ENCODE results near the gene WNT5A.

The WNT5A gene

DNA sequence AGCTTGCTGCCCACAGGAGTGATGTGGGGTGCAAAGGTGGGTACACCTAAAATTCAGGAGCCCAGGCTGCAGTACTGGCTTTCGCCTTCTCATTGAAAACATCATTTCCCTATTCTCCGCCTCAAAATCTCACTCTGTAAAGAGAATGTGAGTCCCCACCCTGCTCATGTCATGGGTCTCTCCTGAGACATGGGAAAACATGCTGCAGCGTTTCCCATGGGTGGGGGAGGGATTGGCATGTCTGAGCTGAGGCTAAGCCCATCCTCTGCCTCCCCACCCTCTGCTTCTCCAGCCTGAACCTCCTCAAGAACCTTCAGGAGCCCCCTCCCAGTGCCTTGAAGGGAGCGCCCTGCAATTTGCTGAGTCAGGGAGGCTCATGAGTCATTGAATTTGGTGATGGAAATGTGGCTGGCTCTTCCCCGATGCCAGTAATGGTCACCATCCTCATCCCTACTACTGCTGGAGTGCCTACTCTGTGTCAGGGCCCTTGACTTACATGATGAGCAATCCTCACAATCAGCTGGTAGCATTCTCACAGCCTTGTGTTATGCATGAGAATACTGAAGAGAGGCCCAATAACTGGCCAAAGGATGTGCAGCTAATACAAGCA, 28.8 kb downstream of the WNT5A start:
- H3K4me1 ChIP-seq (ENCODE audit: insufficient read depth, low read length): no peaks in the 10 kb centered on the region
- H3K27me3 ChIP-seq (ENCODE audit: insufficient read depth, low read length): no peaks in the 10 kb centered on the region
- H3K9ac ChIP-seq (ENCODE audit: low read depth, low read length): no peak overlapping the region
- H3K9me3 ChIP-seq (ENCODE audit: insufficient read depth, low read depth, low read length): no peaks in the 10 kb centered on the region
- H3K27ac ChIP-seq (ENCODE audit: low read length): no peak overlapping the region
- H3K4me3 ChIP-seq (ENCODE audit: low read length): no peak overlapping the region
- H3K36me3 ChIP-seq (ENCODE audit: insufficient read depth, low read depth, low read length): no peaks in the 10 kb centered on the region

- H3K4me3 ChIP-seq (ENCODE audit: low read length): no peak overlapping the region
- H3K9ac ChIP-seq (ENCODE audit: low read depth, low read length): no peak overlapping the region
- no peaks in the 10 kb centered on the region for H3K27me3 ChIP-seq (ENCODE audit: insufficient read depth, low read length)
- no peaks in the 10 kb centered on the region for H3K4me1 ChIP-seq (ENCODE audit: insufficient read depth, low read length)
- H3K27ac ChIP-seq (ENCODE audit: low read length): no peak overlapping the region
- no peaks in the 10 kb centered on the region for H3K9me3 ChIP-seq (ENCODE audit: insufficient read depth, low read depth, low read length)
- H3K36me3 ChIP-seq (ENCODE audit: insufficient read depth, low read depth, low read length): no peaks in the 10 kb centered on the region
Observed at GRCh38 chr3:55455915-55456314, 31.2 kb downstream of the WNT5A start.

GRCh38 chr3:55454611-55455010, 32.5 kb downstream of the WNT5A start:
- H3K4me1 ChIP-seq (ENCODE audit: insufficient read depth, low read length): no peaks in the 10 kb centered on the region
- H3K4me3 ChIP-seq (ENCODE audit: low read length): no peak overlapping the region
- H3K9ac ChIP-seq (ENCODE audit: low read depth, low read length): no peak overlapping the region
- H3K36me3 ChIP-seq (ENCODE audit: insufficient read depth, low read depth, low read length): no peaks in the 10 kb centered on the region
- H3K27ac ChIP-seq (ENCODE audit: low read length): no peak overlapping the region
- no peaks in the 10 kb centered on the region for H3K27me3 ChIP-seq (ENCODE audit: insufficient read depth, low read length)
- no peaks in the 10 kb centered on the region for H3K9me3 ChIP-seq (ENCODE audit: insufficient read depth, low read depth, low read length)

DNA sequence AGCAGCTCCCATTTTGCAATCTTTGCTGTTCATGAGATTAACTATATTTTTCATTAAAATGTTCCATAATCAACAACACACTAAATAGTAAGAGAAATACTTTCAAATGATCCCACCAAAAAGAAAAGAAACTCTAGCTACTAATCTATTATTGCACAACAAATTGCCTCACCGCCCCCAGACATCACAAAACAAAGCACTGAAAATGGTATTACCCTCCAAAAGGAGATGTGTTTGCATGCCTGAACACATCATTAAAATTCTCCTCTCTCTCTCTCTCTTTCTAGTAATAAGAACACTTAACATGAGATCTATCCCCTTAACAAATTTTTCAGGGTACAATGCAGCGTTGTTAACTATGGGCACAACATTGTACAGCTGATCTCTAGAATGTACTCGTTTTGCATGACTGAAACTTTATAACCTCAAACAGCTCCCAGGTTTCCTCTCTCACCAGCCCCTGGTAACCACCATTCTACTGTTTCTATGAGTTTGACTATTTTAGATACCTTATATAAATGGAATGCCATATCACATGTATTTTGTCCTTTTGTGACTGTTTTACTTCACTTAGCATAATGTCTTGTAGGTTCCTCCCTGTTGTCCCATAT, 33.1 kb downstream of the WNT5A start:
- H3K4me1 ChIP-seq (ENCODE audit: insufficient read depth, low read length): no peaks in the 10 kb centered on the region
- H3K36me3 ChIP-seq (ENCODE audit: insufficient read depth, low read depth, low read length): no peaks in the 10 kb centered on the region
- H3K27ac ChIP-seq (ENCODE audit: low read length): no peak overlapping the region
- H3K4me3 ChIP-seq (ENCODE audit: low read length): no peak overlapping the region
- H3K27me3 ChIP-seq (ENCODE audit: insufficient read depth, low read length): no peaks in the 10 kb centered on the region
- no peak overlapping the region for H3K9ac ChIP-seq (ENCODE audit: low read depth, low read length)
- no peaks in the 10 kb centered on the region for H3K9me3 ChIP-seq (ENCODE audit: insufficient read depth, low read depth, low read length)

DNA sequence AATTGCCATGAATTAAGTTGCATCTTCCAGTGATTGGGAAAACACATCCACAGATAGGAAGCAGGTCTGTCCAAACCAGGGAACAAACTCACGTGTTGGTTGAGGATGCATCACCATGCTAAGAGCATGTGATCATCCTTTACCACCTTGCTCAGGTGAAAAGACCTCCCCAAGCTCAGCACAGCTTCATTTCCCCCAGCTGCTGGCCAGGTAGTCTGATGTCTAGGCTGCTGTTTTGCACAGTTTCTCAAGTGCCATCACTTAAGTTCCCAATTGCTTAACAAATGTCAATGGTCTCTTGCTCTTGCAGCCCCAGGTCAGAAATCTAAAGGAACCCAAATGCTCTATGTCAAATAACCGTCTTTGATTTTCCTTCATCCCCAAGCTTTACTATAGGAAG, 34.2 kb downstream of the WNT5A start:
- Histone ChIP-seq H3K4me1 (ENCODE audit: insufficient read depth, low read length) (no peaks in the 10 kb centered on the region), H3K9ac (ENCODE audit: low read depth, low read length) (no peak overlapping the region), H3K4me3 (ENCODE audit: low read length) (no peak overlapping the region), H3K9me3 (ENCODE audit: insufficient read depth, low read depth, low read length) (no peaks in the 10 kb centered on the region), H3K27me3 (ENCODE audit: insufficient read depth, low read length) (no peaks in the 10 kb centered on the region), H3K36me3 (ENCODE audit: insufficient read depth, low read depth, low read length) (no peaks in the 10 kb centered on the region), H3K27ac (ENCODE audit: low read length) (no peak overlapping the region)

GRCh38 chr3:55449527-55449926, 37.6 kb downstream of the WNT5A start:
- no peak overlapping the region for H3K4me3 ChIP-seq (ENCODE audit: low read length)
- H3K9me3 ChIP-seq (ENCODE audit: insufficient read depth, low read depth, low read length): no peaks in the 10 kb centered on the region
- no peak overlapping the region for H3K9ac ChIP-seq (ENCODE audit: low read depth, low read length)
- H3K4me1 ChIP-seq (ENCODE audit: insufficient read depth, low read length): no peaks in the 10 kb centered on the region
- no peaks in the 10 kb centered on the region; the same call in 1 of the 2 replicates for H3K27me3 ChIP-seq (ENCODE audit: insufficient read depth, low read length)
- H3K36me3 ChIP-seq (ENCODE audit: insufficient read depth, low read depth, low read length): no peaks in the 10 kb centered on the region
- no peak overlapping the region for H3K27ac ChIP-seq (ENCODE audit: low read length)

GRCh38 chr3:55446850-55447249, 40.3 kb downstream of the WNT5A start:
- no peaks in the 10 kb centered on the region; the same call in 1 of the 2 replicates for H3K27me3 ChIP-seq (ENCODE audit: insufficient read depth, low read length)
- no peak overlapping the region for H3K4me3 ChIP-seq (ENCODE audit: low read length)
- H3K4me1 ChIP-seq (ENCODE audit: insufficient read depth, low read length): no peaks in the 10 kb centered on the region
- no peaks in the 10 kb centered on the region for H3K9me3 ChIP-seq (ENCODE audit: insufficient read depth, low read depth, low read length)
- no peak overlapping the region for H3K27ac ChIP-seq (ENCODE audit: low read length)
- no peak overlapping the region for H3K9ac ChIP-seq (ENCODE audit: low read depth, low read length)
- H3K36me3 ChIP-seq (ENCODE audit: insufficient read depth, low read depth, low read length): no peaks in the 10 kb centered on the region

- H3K4me3 ChIP-seq (ENCODE audit: low read length): no peak overlapping the region
- H3K27me3 ChIP-seq (ENCODE audit: insufficient read depth, low read length): no peaks in the 10 kb centered on the region; the same call in 1 of the 2 replicates
- H3K36me3 ChIP-seq (ENCODE audit: insufficient read depth, low read depth, low read length): no peaks in the 10 kb centered on the region
- no peaks in the 10 kb centered on the region for H3K9me3 ChIP-seq (ENCODE audit: insufficient read depth, low read depth, low read length)
- H3K4me1 ChIP-seq (ENCODE audit: insufficient read depth, low read length): no peaks in the 10 kb centered on the region
- H3K27ac ChIP-seq (ENCODE audit: low read length): no peak overlapping the region
- no peak overlapping the region for H3K9ac ChIP-seq (ENCODE audit: low read depth, low read length)
Observed at GRCh38 chr3:55445551-55445950, 41.6 kb downstream of the WNT5A start.

DNA sequence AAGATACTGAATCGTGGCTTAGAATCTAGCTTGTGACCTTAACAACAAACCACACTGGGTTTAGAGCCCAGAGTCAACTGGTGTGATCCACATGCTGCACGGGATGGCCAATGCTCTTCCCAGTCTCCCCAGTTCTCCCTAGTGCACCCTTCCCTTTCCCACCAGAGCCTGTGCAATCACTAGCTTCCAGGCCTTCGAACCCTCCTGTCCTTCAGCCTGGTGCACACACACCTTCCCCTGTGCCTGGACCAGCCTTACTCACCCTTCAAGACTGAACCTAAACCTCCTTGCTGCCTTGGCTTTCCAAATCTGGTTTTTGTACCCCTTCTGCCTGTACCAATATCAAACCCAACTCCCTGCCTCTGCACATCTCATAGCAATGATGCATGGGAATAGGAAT, 43.8 kb downstream of the WNT5A start:
- H3K4me3 ChIP-seq (ENCODE audit: low read length): no peak overlapping the region
- no peak overlapping the region for H3K27ac ChIP-seq (ENCODE audit: low read length)
- H3K27me3 ChIP-seq (ENCODE audit: insufficient read depth, low read length): no peaks in the 10 kb centered on the region; the same call in 1 of the 2 replicates
- no peak overlapping the region for H3K9ac ChIP-seq (ENCODE audit: low read depth, low read length)
- H3K9me3 ChIP-seq (ENCODE audit: insufficient read depth, low read depth, low read length): no peaks in the 10 kb centered on the region
- no peaks in the 10 kb centered on the region for H3K36me3 ChIP-seq (ENCODE audit: insufficient read depth, low read depth, low read length)
- H3K4me1 ChIP-seq (ENCODE audit: insufficient read depth, low read length): no peaks in the 10 kb centered on the region

GRCh38 chr3:55442861-55443260, 44.2 kb downstream of the WNT5A start:
- no peak overlapping the region for H3K4me3 ChIP-seq (ENCODE audit: low read length)
- H3K9ac ChIP-seq (ENCODE audit: low read depth, low read length): no peak overlapping the region
- no peaks in the 10 kb centered on the region for H3K4me1 ChIP-seq (ENCODE audit: insufficient read depth, low read length)
- H3K27ac ChIP-seq (ENCODE audit: low read length): no peak overlapping the region
- no peaks in the 10 kb centered on the region for H3K9me3 ChIP-seq (ENCODE audit: insufficient read depth, low read depth, low read length)
- no peaks in the 10 kb centered on the region for H3K36me3 ChIP-seq (ENCODE audit: insufficient read depth, low read depth, low read length)
- no peaks in the 10 kb centered on the region; the same call in 1 of the 2 replicates for H3K27me3 ChIP-seq (ENCODE audit: insufficient read depth, low read length)

GRCh38 chr3:55441499-55441898, 45.6 kb downstream of the WNT5A start:
- Histone ChIP-seq H3K4me1 (ENCODE audit: insufficient read depth, low read length) (no peaks in the 10 kb centered on the region), H3K36me3 (ENCODE audit: insufficient read depth, low read depth, low read length) (no peaks in the 10 kb centered on the region), H3K9ac (ENCODE audit: low read depth, low read length) (no peak overlapping the region), H3K4me3 (ENCODE audit: low read length) (no peak overlapping the region), H3K27ac (ENCODE audit: low read length) (no peak overlapping the region), H3K27me3 (ENCODE audit: insufficient read depth, low read length) (no peaks in the 10 kb centered on the region), H3K9me3 (ENCODE audit: insufficient read depth, low read depth, low read length) (no peaks in the 10 kb centered on the region)

DNA sequence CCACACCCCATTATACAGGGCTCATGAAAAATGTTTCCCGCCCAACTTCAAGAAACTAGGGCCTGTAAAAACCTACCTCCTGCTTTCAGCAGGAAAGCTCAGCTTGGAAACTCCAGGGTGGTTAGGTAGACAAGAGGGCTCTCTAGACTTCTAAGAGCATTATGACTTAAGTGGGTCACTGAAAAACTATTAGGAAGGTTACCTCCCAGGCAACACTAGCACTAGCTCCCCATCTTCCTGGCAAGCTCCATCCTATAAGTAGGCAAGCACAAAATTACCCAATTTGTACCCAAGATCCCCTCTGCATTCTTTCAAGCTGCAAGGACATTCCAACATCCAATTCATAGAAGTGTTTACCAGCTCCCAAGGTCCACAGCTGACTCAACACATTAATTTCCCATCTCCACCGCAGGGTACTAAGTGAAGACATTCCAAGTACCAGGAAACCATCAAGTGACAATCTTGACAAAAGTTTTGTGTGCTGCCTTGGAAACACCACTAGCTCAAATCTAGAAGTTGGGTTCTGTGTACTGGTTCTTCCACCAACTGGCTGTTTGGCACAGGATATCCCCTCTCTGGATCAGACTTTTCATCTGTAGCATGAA, 46.9 kb downstream of the WNT5A start:
- H3K4me3 ChIP-seq (ENCODE audit: low read length): no peak overlapping the region
- H3K9me3 ChIP-seq (ENCODE audit: insufficient read depth, low read depth, low read length): no peaks in the 10 kb centered on the region
- H3K36me3 ChIP-seq (ENCODE audit: insufficient read depth, low read depth, low read length): no peaks in the 10 kb centered on the region
- H3K27ac ChIP-seq (ENCODE audit: low read length): no peak overlapping the region
- H3K27me3 ChIP-seq (ENCODE audit: insufficient read depth, low read length): no peaks in the 10 kb centered on the region
- no peaks in the 10 kb centered on the region for H3K4me1 ChIP-seq (ENCODE audit: insufficient read depth, low read length)
- H3K9ac ChIP-seq (ENCODE audit: low read depth, low read length): no peak overlapping the region

All from iPS-20b (cell line).